HepG2 (cell line): ENCODE measurements around the gene SOX13.

Experiments
- CBX5 ChIP-seq: sonication (generic); formaldehyde crosslinking; IDR thresholded peaks from 2 replicates; pipeline ENCODE4 v1.4.0; 2020; ENCODE audit warnings: missing genetic modification reagents, borderline replicate concordance
- JUNB ChIP-seq: sonication (generic); formaldehyde crosslinking; IDR thresholded peaks from 2 replicates; pipeline ENCODE4 v1.8.0; 2022; ENCODE audit warnings: missing genetic modification reagents, mild to moderate bottlenecking, borderline replicate concordance
- KLF16 ChIP-seq, 2 experiments: sonication (generic) in 1 of 2; formaldehyde crosslinking in 1 of 2; IDR thresholded peaks; 2 replicates each; pipeline versions ENCODE4 v1.6.1 to v1.8.0; 2016 to 2023; ENCODE audit warnings: missing genetic modification reagents in 2 of 2, missing compliant biosample characterization in 1 of 2
- YY1 ChIP-seq: IDR thresholded peaks from 2 replicates; pipeline ENCODE4 v1.6.1; 2011; ENCODE audit warnings: low read length, low read depth, moderate library complexity, mild to moderate bottlenecking; ENCODE audit not compliant: insufficient read depth, insufficient replicate concordance

- TF ChIP-seq KLF16 (CRISPR knock-in tag; IDR thresholded peaks at IDR 0.05) (no peak), JUNB (no peak), CBX5 (no peak), YY1 (no peak)
Measured at GRCh38 chr1:204177133-204177532, 104.2 kb downstream of the SOX13 start.
